HG03095 (cell line): ENCODE measurements around the gene PHF2.

Experiments used
- ATAC-seq: cut with Tn5 transposase; IDR thresholded peaks from one replicate; pipeline ENCODE4 v1.9.1; 2021; ENCODE audit warnings: moderate library complexity; ENCODE audit not compliant: unreplicated experiment

The PHF2 gene

GRCh38 chr9:93576258-93577077 is at the start of gene PHF2:
Gene PHF2 (plus strand): TSS chr9:93576584. CDS start chr9:93576774, 190 bp downstream.
- no peak for ATAC-seq

GRCh38 chr9:93531374-93531773 is 45.0 kb upstream of the PHF2 start:
- ATAC-seq, result no peak

DNA sequence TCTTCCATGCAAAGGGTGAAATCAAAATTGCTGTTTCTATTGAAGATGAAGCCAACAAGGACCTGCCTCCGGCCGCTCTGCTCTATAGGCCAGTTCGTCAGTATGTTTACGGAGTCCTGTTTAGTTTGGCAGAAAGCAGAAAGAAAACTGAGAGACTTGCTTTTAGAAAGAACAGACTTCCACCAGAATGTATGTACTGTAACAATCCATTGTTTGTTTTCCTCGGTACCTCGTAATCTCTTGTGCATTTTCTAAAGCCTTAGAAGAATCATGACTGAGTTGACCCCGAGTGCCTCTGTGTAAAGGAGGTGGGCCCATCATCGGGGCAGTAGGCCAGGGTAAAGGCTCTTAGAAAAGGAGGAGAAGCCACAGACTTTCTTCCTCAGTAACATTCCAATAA is 44.2 kb upstream of the PHF2 start:
- ATAC-seq, result no peak

DNA sequence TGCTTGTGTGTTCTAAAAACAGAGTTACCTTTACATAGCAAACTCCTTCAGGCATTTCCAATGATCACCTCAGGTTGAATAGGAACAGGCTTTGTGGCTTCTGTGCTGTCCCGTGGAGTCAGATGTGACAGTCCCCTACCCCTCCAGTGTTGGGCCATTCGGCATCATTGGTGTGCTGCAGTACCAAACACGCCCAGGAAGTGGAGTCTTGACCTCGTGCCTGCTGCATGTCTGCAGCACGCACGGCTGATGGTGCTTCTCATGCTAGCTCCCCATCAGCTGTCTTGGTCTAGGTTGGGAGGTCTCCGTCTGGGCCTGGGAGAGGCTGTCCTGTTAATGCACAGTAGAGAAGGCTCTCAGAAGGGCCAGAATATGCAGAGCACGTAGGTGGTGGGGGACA is 42.5 kb upstream of the PHF2 start:
- no peak for ATAC-seq

DNA sequence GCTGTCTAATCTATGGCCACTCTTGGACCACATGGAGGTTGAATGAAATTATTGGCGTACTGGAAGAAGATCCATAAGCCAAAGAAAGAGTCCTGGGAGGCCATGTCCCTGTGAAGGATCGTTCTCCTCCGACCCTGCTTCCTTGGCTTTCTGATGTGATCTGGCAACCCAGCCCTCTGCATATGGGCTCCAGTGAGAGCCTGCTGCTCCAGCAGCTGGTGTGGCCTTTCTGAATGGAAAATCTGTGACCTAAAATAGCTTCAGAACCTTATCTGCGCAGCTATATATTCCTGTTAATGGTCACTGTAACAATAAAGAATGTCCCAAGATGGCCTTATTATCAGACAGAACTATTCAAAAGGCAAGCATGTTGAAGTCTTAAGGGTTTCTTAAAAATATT is 40.2 kb upstream of the PHF2 start:
- no peak for ATAC-seq

- ATAC-seq, result no peak
Observed at GRCh38 chr9:93536874-93537273, 39.5 kb upstream of the PHF2 start.

GRCh38 chr9:93540305-93540704 is 36.1 kb upstream of the PHF2 start:
- no peak for ATAC-seq

DNA sequence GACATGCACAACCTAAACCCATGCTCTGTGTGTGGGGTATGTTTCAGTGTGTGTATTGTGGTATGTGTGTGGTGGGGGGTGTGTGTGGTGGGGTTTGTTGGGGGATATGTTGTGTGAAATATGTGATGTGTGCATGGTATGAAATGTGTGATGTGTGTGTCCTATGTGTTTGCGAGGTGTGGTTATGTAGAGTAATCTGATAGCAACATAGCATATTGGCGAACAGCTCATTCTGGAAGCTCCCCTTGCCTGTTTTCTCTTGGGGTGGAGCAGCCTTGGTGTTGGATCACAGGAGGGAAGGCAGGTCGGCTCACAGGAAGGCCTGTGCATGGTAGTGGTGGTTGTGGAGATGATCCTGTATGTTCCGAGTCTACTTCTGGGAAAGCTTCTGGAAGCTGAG is 35.4 kb upstream of the PHF2 start:
- ATAC-seq, result no peak

DNA sequence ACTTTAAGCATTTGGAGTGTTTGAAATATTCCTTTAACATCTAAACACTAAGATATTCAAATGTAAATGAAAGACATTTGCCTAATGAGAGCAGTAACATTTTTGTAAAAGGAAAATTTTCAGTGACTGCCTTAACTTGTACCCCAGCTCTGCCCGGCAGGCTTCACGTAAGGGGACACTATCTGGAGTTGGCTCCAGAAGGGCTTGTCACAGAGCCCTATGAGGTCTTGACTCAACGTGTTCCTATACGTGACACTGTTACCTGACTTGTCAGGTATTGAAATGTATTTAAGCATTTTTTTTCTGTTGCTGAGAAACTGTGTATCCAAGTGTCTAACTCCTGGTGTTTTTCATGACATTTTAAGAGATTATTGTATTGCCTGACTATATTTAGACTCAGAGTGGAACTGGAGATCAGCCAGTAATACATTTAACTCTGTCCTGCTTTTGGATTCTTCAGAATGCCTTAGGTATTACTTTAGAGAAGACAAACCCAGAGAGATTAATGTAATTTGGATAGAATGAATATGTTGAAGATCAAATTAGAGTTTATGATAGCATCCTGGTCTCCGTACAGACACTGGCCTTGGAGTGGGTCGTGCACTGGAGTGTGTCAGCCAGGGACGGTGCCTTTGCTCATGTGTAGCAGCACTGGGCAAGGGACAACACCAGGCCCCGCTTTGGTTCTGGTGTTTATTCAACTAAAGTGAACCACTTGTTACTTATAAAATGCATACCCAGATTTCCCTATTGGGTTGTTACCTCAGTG is 34.6 kb upstream of the PHF2 start:
- ATAC-seq, result no peak

DNA sequence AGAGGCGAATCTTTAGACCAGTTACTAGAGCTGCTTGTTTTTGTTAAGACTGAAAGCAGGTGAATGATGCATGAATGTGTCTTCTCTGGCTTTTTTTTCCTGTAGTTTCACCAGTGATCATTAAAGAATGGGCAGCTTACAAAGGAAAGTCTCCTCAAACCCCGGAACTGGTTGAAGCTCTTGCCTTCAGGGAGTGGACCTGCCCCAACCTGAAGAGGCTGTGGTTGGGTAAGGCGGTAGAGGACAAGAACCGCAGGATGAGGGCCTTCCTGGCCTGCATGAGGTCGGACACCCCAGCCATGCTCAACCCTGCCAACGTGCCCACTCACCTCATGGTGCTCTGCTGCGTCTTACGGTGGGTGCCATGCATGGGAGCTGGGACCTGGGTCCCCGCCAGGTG is 33.3 kb upstream of the PHF2 start:
- ATAC-seq, result no peak

- no peak for ATAC-seq
Observed at GRCh38 chr9:93546356-93546755, 30.0 kb upstream of the PHF2 start.

- no peak for ATAC-seq
Observed at GRCh38 chr9:93549611-93550010, 26.8 kb upstream of the PHF2 start.

DNA sequence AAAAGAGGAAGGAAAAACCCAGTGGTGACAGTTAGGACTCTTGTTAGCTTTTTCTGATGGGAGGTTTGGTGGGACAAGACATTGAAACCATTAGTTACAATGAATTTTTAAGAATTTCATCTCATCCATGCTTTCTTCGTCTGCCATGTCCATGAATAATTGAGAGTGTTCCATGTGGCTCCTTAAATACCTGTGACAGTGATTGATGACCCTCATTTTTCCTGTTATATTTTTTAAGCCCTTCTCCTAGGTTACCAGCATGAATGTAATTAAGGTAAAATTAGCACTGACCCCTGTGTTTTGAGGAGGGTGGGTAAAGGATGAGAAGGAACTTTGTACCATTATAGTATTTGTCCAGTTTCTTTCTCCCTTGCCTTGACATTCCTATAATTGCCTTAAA is 23.5 kb upstream of the PHF2 start:
- no peak for ATAC-seq

GRCh38 chr9:93555370-93555769 is 21.0 kb upstream of the PHF2 start:
- no peak for ATAC-seq

GRCh38 chr9:93557366-93558137 is 18.8 kb upstream of the PHF2 start:
- no peak for ATAC-seq

GRCh38 chr9:93558503-93558902 is 17.9 kb upstream of the PHF2 start:
- ATAC-seq, result no peak

GRCh38 chr9:93560991-93561390 is 15.4 kb upstream of the PHF2 start:
- no peak for ATAC-seq

GRCh38 chr9:93562157-93562556 is 14.2 kb upstream of the PHF2 start:
- no peak for ATAC-seq

- ATAC-seq, result no peak
Observed at GRCh38 chr9:93565089-93565488, 11.3 kb upstream of the PHF2 start.

GRCh38 chr9:93566408-93567270 is 9.7 kb upstream of the PHF2 start:
- peak; percentile 91 for ATAC-seq
